HL-60 (cell line): ENCODE measurements around the gene OBSL1.

Source experiments
- DNase-seq, 2 experiments: peaks; one replicate each; pipeline ENCODE4 v3.0.0-alpha.2; 2010 to 2020; ENCODE audit warnings: low read depth in 1 of 2, low spot score in 1 of 2
- H3K27ac ChIP-seq: fragments of 250-450 bp; sonication (Bioruptor Pico); replicated peaks from 2 replicates; pipeline ENCODE4 v1.5.1; 2020; ENCODE audit warnings: mild to moderate bottlenecking, moderate library complexity
- H3K27me3 ChIP-seq: fragments of 250-450 bp; sonication (Bioruptor Pico); 2 replicates; pipeline ENCODE4 v1.5.1; 2021; ENCODE audit warnings: mild to moderate bottlenecking, moderate library complexity; ENCODE audit not compliant: insufficient read depth, poor library complexity, severe bottlenecking
- H3K4me3 ChIP-seq: replicated peaks from 2 replicates; pipeline ENCODE4 v1.5.1; 2011; ENCODE audit warnings: mild to moderate bottlenecking, control low read depth, low read length; ENCODE audit not compliant: insufficient read depth
- CTCF ChIP-seq: IDR thresholded peaks from one replicate; pipeline ENCODE4 v1.5.1; 2011; ENCODE audit warnings: low read length, control low read depth, inconsistent platforms; ENCODE audit not compliant: insufficient read depth
- GABPA ChIP-seq: IDR thresholded peaks from 2 replicates; pipeline ENCODE4 v1.6.1; 2012; ENCODE audit warnings: low read depth
- POLR2AphosphoS5 ChIP-seq: IDR thresholded peaks from 2 replicates; pipeline ENCODE4 v1.6.1; 2012; ENCODE audit warnings: low read depth
- SPI1 ChIP-seq: IDR thresholded peaks from 2 replicates; pipeline ENCODE4 v1.6.1; 2012; ENCODE audit warnings: low read depth, mild to moderate bottlenecking, borderline replicate concordance
- TF ChIP-seq, protein P1 (sequence below): IDR thresholded peaks from 2 replicates; pipeline ENCODE4 v1.6.1; 2012; ENCODE audit warnings: low read depth; ENCODE audit not compliant: insufficient replicate concordance

Gene OBSL1

GRCh38 chr2:219539926-219540678, 31.2 kb downstream of the OBSL1 start:
- no peak overlapping the region for H3K4me3 ChIP-seq
- no peak for TF ChIP-seq POLR2AphosphoS5
- no peak for TF ChIP-seq SPI1
- H3K27ac ChIP-seq = no peak overlapping the region
- H3K27me3 ChIP-seq = peaks cover 36% of the 10 kb centered on the region
- no peak for DNase-seq

- Histone ChIP-seq H3K4me3 (no peak overlapping the region), H3K27ac (no peak overlapping the region), H3K27me3 (peaks cover 28% of the 10 kb centered on the region)
- DNase-seq = no peak
- no peak for TF ChIP-seq POLR2AphosphoS5
- no peak for TF ChIP-seq GABPA
- no peak for TF ChIP-seq SPI1
- TF ChIP-seq CTCF = no peak
- TF ChIP-seq, protein P1, sequence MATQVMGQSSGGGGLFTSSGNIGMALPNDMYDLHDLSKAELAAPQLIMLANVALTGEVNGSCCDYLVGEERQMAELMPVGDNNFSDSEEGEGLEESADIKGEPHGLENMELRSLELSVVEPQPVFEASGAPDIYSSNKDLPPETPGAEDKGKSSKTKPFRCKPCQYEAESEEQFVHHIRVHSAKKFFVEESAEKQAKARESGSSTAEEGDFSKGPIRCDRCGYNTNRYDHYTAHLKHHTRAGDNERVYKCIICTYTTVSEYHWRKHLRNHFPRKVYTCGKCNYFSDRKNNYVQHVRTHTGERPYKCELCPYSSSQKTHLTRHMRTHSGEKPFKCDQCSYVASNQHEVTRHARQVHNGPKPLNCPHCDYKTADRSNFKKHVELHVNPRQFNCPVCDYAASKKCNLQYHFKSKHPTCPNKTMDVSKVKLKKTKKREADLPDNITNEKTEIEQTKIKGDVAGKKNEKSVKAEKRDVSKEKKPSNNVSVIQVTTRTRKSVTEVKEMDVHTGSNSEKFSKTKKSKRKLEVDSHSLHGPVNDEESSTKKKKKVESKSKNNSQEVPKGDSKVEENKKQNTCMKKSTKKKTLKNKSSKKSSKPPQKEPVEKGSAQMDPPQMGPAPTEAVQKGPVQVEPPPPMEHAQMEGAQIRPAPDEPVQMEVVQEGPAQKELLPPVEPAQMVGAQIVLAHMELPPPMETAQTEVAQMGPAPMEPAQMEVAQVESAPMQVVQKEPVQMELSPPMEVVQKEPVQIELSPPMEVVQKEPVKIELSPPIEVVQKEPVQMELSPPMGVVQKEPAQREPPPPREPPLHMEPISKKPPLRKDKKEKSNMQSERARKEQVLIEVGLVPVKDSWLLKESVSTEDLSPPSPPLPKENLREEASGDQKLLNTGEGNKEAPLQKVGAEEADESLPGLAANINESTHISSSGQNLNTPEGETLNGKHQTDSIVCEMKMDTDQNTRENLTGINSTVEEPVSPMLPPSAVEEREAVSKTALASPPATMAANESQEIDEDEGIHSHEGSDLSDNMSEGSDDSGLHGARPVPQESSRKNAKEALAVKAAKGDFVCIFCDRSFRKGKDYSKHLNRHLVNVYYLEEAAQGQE = no peak
These were observed 32.2 kb downstream of the OBSL1 start for GRCh38 chr2:219538956-219539788.

DNA sequence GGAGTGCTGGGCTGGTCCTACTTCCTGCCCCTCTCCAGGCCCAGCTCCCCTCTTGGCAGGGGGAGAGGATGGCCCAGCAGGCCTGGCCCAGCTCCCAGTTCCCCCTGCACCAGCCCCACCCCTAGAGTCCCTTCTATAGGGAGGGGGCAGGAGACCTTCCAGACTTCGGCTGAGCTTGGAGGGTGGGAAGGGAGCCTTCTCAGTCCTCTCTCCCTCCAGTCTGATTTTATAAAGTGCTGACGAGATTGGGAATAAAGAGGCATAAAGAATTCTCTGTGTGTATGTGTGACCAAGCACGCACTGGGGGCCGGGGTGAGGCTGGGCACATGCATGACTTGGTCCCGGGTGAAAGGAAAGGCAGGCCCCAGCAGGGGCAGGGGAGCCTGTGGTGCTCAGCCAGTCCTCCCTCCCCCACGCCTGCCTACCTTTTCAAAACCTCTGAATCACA, 32.8 kb downstream of the OBSL1 start:
- no peak for TF ChIP-seq CTCF
- TF ChIP-seq SPI1 = no peak
- TF ChIP-seq POLR2AphosphoS5 = no peak
- TF ChIP-seq, protein P1 = no peak
- TF ChIP-seq GABPA = no peak
- no peak overlapping the region for H3K4me3 ChIP-seq
- H3K27ac ChIP-seq = no peak overlapping the region
- no peak for DNase-seq
- peaks cover 28% of the 10 kb centered on the region for H3K27me3 ChIP-seq
